Renal cortical epithelial cell (primary cell): ENCODE results near the gene FAR2. TPM values are rescaled to one million over a fixed set of nuclear protein-coding genes. Genes with fewer than 3 reads are reported as not detected.

ENCODE experiments used
- DNase-seq: peaks from one replicate; pipeline ENCODE4 v3.0.0-alpha.2; 2011; ENCODE audit warnings: low read depth
- total RNA-seq: library from RNA; depleted of rRNA; stranded (reverse); fragments of >200 nt; gene quantifications from 2 replicates; pipeline ENCODE4 v1.2.3, GENCODE V29; 2014

FAR2 gene
- total RNA-seq, 1 donor from 2014 or later, result 1.6 TPM

DNA sequence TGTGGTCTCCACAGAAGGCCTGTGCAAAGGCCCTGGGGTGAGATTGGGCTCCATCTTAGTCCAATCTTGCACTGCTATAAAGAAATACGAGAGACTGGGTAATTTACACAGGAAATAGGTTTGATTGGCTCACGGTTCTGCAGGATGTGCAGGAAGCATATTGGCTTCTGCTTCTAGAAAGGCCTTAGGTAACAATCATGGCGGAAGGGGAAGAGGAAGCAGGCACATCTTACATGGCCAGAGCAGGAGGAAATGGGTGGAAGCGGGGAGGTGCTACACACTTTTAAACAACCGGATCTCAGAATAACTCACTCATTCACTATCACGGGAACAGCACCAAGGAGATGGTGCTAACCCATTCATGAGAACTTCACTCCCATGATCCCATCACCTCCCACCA, 55.4 kb downstream of the FAR2 start:
- no peak for DNase-seq

DNA sequence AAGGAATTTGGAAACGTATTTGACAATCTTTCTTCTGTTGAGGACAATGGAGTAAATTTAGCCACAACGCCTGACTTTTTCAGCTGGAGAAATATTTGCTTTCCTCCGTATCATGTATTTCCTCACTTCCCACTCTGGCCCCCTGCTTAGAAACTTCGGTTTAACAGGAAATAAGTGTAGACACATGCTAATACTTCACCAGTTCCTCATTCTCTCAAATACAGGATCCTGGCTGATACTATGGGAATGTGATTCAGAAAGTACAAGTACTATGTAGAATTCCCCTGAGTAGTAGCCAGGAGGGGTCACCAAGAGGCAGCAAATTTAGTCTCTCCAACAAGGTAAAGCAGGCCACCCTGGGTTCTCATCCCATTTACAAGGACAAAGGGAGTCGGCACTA, 58.0 kb downstream of the FAR2 start:
- no peak for DNase-seq

DNA sequence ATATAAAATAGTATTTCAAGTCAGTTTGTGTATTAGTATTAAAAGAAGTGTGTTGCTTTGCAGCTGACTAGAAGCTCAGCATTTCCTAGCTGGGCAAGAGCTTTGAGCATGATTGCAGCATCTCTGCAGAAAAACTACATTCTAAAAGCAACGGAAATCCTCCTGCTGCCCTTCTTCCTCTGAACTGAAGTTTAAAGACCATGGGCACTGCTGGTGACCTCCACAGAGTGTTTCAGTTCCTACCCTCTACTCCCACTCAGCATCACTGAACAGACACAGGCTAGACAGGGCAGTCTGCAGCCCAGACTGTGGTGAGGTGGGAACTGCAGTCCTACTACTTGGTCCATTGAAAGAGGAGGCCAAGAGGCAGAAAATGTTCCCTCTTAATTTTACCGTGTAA, 59.0 kb downstream of the FAR2 start:
- no peak for DNase-seq

DNA sequence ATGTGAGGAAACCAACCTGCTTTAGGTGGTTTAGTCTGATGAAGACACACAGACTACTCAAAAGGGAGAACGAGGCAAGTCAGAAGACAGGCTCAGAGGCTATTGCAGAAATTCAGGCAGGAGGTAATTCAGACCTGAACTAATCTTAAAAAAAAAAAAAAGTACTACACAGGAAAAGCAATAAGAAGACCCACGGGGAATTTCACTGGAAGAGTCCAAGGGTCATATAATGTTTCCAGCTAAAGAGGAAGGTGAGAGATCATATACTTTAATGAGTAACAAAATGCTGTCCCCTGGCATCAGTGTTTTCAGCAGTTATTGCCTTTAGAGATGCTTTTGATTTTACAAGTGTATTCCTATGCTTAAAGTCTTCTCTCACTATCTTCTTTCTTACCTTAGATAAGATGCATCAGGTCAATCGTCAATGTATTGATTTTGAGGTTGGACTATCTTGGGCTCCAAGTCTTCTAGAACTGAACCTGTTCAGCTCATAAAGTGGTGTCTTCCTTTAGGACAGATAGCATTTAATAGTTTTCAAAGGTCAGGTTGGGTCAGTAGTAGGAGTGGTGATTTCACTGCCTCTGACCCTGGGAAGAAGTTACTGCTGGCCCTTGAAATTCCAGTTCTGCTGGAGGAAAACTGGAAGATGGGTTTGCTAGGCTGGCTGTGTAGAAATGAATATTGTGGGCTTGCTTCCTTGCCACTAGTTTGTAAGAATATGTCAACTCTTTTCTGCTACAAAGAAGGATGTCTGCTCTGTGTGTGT, 60.0 kb downstream of the FAR2 start:
- peak; percentile 31 for DNase-seq

DNA sequence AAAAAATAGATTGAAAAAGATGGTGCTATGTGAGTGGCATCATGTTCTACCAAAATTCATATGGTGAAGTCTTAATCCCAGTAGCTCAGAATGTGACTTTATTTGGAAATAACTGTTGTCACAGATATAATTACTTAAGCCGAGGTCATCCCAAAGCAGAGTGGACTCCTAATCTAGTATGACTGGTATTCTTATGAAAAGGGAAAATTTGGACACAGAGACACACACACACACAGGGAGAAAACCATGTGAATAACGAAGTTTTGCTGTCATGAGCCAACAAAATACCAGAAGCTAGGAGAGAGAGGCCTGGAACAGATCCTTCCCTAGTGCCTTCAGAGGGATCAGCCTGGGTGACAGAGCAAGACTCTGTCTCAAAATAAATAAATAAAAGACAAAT, 62.6 kb downstream of the FAR2 start:
- DNase-seq, result no peak

DNA sequence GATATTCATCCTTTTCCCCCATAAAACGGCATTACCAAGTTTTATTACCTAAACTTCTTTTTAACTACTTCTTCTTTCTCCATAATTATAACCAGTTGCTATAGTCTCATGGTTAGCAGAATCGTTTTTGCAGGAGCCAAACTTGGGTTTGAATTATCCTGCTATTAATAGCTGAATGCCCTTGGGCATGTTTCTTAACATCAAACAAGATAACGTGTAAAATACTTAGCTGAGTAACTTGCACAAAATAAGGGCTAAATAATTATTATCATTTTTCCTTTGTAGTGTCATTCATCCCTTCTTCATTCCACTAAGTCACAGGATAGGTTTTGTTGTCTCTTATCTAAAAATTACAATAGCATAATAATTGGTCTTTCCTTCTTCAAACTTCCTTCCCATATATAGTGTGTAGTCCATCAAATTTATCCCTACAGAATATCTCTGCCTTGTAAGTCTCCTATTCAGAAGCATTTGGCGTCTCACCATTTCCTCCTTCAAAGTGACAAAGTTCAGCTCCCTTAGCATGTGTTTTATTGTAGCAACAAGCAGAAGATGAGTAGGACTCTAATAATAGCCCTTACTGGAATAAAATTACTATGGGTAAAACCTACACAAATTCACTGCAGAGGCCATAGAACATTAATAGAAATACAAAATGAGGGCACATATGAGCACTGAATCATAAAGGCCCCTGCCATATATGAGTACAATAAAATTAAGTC, 63.8 kb downstream of the FAR2 start:
- DNase-seq, result no peak

DNA sequence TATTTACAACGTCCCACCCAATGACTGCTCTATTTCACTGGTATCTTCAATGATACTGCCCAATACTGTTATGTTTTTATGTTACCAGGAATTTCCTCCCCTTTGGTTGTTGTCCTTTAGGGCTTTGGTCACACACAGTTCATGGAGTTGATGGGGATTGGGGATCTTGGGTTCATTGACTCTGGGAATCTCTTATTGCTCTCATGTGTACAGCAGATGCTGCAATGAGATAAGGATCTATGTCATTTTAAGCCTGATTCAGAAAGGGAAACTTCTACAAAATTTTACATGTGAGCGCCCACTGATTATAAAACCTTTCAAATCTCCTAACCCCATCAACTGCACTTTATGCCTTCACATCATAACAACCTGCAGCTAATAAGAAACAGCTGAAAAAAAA, 67.2 kb downstream of the FAR2 start:
- no peak for DNase-seq

DNA sequence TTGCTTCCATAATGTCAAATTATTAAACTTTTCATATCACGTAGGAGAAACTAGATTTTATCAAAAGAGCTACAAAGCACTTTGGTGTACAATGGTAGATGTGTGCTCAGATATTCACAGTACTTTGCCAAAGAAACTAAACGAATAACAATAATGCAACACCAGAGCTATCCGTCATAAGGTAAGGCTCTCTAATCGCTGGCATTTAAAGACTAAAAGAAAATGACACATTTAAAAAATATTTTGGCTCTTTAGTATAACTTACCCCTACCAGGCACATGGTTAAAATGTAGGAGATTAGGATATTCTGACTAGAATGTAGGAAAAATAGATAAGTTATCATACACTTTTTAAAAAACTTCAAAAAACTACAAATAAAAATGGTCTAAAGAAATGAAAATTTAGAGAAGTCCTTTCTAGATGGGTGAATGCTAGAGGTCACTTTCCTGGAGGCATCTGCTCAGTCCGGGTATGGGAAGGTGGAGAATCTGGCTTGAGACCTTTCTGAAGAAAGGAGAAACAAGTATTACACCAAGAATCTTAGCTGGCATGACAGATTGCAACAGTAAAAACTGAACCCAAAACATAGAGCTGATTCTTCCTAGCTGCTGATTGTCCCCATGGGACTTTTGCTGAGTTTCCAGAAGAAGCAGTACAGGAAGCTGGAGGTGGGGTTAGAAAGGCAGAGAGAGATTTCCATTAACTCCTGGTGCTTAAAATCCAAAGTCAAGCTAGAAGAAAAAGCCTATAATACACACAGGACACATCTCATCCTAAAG, 67.9 kb downstream of the FAR2 start:
- DNase-seq, result no peak

DNA sequence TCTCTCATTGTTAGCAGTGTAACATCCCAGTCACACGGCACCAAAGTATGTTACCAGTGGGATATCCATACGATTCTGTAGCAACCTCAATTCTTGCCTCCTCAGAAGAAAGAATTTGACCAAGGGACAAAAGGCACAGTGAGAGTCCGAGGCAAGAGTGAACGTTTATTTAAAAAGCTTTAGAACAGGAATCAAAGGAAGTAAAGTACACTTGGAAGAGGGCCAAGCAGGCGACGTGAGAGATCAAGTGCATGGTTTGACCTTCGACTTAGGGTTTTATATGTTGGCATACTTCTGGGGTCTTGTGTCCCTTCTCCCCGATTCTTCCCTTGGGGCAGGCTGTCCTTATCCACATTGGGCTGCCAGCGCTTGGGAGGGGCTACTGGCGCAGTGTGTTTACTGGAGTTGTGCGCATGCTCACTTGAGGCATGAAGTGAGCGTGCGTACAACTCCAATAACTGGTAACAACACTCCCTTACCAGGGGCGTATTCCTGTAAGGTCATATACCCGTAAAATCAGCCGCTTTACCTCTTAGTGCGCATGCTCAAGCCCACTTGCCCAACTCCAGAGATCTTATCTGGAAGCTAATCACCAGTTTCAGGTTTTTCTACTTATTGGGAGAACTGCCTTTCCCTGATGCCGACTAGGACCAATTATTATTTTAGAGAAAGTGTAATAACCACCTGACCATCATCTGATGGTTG, 71.7 kb downstream of the FAR2 start:
- no peak for DNase-seq

DNA sequence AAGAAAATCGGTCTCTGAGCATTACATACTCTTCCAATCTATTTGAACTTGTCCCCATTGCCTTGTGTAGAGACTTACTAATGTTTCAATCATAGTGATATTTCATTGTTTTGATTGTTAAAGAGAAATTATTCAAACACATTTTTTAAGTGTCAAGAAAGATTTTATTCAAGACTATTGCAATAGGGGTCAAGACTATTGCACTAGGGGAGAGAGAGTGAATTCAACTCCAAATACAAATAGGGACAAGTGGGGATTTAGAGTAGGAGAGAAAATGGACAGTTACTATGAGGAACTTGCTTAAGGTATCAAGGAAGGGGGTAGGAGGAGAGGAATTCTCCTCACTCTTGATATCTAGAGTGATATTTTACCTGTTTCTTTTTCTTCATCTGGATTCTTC, 73.1 kb downstream of the FAR2 start:
- no peak for DNase-seq

DNA sequence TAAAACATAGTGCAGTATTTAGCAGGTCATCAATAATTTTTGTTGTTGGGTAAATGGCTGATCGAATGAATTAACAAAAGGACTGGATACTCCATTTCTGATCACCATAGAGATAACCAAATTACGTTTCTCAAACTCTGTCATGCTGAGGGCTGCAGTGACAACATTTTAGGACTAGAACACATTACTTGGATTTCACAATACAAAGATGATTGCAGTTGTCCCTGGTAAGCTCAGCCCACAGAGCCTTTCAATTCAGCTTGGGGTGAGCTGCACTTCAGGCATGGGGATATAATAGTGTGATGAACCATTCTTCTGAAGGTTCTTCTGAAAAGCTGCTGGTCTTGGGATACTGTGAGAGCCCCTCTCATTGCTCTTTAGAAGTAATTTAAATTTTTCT, 74.3 kb downstream of the FAR2 start:
- DNase-seq, result no peak

DNA sequence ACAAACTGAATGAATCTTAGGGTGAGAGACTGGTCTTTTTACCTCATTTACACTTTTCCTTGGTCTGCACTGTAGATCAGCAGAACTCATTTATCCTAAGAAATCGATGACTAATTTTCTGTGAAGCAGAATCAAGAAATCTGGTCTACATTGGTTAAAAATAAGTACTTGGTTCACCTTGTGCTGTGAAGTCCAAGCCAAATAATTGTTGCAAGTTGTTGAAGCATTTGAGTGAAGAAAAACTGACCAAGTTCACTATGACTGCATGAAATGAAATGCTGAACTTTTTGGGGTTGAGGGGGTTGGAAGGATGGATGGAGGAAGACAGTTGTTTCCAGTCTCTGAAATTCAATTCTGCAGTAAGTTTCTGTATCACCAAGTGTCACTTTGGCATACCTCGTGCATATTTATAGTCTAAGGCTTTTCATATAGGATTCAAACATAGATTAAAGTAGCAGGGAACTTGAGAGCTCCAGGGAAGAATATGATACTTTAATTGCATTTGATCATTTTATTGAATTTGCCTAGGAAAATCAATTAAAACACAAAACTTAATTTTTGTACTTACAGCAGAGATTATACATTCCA, 75.0 kb downstream of the FAR2 start:
- DNase-seq, result no peak

DNA sequence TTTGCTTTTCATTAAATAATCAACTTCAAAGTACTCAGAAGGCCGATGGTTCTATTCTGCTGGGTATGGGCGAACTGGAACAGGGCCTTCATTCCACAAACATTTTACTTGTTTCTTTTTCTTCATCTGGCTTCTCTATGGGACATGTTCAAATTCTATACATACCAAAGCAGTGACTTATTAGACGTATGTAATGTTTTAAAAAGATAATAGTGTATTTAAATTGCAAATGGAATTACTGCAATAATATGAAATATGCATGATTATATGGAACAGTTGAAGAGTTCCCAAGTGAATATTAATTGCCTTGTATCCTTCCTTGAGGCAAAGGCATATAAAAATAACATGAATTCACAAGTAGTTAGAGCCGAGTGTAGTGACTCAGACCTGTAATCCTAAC, 75.5 kb downstream of the FAR2 start:
- no peak for DNase-seq

DNA sequence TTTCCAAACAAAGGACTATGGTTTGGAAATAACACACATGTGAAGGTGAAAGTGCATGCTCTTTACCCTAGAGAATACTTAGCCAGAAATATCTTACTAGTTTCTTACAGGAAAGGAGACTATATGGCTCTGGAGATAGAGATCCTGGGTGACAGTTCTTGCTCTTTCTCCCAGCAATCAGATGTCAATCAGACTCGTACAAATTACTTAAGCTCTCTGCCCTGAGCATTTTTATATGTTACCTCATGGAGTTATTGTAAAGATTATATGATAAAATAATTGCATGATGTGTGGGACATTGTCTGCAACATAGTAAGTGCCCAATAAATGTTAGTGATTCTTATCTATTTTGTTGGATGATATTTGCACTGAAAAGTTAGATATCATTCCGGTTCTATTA, 76.8 kb downstream of the FAR2 start:
- DNase-seq, result no peak

DNA sequence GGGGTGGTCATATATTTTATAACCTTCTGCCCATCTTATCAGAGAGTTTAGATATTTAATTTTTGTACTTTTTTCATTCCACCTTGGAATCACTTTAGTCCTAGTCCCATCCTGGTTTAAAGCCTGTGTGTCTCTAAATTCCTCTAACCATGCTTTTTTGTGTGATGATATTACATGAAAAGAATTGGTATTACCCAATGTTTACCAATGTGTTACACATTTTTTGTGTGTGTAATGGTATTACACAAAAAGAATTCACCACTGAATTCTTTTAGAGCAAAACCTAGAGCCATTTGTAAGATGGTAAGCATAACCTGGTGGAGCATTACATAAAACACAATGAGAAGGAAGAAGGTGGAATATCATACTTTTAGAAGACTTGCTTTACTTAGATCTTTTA, 77.5 kb downstream of the FAR2 start:
- peak; percentile 37 for DNase-seq

DNA sequence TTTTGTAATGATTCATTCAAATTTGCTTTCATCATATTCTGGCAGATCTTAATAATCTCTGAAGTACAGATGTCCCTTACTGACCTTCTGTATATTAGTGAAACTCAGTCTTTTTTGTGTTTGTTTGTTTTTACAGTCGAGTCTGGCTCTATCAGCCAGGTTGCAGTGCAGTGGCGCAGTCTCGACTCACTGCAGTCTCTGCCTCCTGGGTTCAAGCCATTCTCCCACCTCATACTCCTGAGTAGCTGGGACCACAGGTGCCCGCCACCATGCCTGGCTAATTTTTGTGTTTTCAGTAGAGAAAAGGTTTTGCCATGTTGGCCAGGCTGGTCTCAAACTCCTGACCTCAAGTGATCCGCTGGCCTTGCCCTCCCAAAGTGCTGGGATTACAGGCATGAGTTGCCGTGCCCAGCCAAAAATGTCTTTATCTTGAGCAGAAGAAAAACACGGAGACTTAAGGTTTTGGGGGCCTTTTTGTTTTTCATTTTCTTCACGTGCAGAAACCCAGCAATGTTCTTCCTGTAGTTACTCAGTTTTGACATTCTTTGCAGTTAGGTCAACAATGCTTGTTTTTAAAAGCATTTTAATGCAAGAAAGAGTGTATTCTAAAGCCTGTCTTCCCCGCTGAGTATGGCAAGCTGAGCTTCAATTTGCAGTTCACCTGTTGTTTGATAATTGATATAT, 79.5 kb downstream of the FAR2 start:
- DNase-seq, result no peak

DNA sequence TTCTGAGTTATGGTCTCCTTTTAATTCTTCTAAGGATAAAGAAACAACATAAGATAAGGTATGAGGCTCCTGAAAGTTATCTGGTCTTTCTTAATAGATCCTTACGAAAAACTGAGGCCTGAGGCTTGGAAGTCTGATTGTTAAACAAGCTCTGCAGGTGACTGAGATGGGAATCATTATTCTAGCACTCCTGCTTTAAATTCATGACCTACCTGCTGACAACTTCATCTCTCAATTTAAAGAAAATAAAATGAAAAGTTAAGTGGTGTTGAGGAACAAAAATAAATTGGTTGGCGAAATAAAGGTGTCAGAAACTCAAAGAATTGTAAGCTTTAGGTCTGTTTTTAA, 80.1 kb downstream of the FAR2 start:
- DNase-seq, result no peak

DNA sequence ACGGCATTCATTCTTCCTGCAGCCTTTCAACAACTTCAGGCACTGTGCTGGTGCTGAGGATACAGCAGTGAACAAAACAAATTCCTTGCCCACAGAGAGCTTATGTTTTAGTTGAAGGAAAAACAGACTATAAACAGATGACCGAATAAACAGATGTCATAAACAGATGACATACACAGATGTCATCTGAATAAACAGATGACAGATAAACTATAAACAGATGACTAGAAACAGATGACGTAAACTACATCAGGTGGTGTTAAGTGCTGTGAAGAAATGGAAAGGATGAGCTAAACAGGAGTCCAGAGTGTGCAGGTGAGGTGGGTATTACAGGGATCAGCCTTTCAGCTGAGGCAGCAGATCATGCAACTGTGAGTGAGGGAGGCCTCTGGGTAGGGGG, 80.9 kb downstream of the FAR2 start:
- no peak for DNase-seq

DNA sequence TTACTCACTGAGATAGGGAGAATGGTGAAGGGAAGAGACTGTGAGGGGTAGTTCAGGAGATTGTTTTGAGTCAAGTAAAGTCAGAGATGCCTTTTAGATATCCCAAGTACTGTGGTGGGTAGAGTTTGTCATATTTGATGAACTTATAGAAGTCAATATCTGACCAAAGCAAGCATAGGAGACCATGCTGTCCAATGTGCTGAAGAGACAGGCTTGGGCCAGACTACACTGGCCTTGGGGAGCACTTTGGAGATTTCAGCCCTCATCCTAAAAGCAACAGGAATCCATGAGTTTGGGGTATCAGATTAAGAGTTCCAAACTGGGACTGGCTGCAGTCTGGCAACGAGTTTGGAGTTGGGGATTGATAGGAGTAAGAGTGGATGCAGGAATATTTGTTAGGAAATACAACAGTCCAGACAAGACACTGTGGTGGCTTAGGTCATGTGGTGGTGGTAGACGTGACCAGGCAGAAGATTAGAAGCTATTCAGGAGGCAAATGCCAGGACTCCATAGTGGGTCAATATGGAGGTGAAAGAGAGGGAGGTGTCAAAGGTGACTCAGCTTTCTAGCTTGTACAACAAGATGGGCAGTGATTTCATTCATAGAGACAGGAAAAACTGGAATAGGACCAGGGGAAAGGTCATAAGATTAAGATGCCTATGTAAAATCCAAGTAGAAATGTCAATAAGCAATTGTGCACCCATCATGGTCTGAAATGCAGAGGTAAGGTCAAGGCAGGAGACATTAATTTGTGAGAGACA, 81.9 kb downstream of the FAR2 start:
- no peak for DNase-seq

DNA sequence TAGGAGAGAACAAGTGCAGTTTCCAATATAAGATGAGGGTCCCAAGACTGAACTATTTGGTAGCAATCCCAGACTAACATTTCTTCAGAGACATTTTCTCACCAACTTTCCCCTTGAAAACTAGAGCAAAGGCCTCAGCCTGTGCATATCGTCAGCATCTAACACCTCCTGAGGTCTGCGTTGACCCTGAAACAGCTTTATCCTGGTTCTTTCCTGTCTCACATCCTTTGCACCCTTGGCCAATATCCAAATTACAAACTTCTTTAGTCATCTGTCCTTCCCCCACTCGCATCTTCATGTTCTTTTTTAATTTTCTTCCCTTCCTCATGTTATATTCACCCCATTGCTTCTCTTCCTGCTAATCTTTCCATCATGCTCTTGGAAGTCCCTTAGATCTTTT, 83.0 kb downstream of the FAR2 start:
- DNase-seq, result no peak

DNA sequence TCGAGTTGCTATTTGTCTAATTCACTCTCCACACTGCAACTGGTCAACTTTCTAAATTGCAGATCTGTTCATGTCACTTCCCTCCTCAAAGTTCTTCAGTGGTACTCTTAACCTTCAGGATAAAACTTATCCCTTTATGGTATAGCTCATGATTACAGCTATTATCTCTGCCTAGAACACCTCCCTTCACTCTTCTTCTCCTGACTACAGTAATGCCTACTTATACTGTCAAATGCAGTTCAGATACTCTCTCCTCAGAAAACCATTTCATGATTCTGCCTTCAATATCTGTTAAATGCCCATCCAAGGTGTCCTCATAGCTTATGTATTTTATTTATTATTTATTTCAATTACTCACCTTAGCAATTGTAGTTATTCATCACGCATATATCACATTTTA, 85.5 kb downstream of the FAR2 start:
- DNase-seq, result no peak
